BLaER1 treated with 17β-estradiol and CSF1 and Interleukin-3, amounts not matched to agents 10 nM and 100 nM (cell line): ENCODE results near the gene MARK2.

Source experiments
- H3K27ac ChIP-seq, 11 experiments: shearing (Covaris generic); formaldehyde crosslinking; 2 replicates each; pipeline ENCODE4 v1.8.1; 2022
- H3K27me3 ChIP-seq, 11 experiments: shearing (Covaris generic); formaldehyde crosslinking; 2 replicates each; pipeline ENCODE4 v1.8.1; 2022
- H3K36me3 ChIP-seq, 11 experiments: shearing (Covaris generic); formaldehyde crosslinking; 2 replicates each; pipeline ENCODE4 v1.8.1; 2022
- H3K4me1 ChIP-seq, 10 experiments: shearing (Covaris generic); formaldehyde crosslinking; 2 replicates each; pipeline ENCODE4 v1.8.1; 2022
- H3K4me2 ChIP-seq, 11 experiments: shearing (Covaris generic); formaldehyde crosslinking; 2 replicates each; pipeline ENCODE4 v1.8.1; 2022
- H3K4me3 ChIP-seq, 10 experiments: shearing (Covaris generic); formaldehyde crosslinking; 2 replicates each; pipeline ENCODE4 v1.8.1; 2022
- H3K9ac ChIP-seq, 11 experiments: shearing (Covaris generic); formaldehyde crosslinking; 2 replicates each; pipeline ENCODE4 v1.8.1; 2022
- H3K9me3 ChIP-seq, 11 experiments: shearing (Covaris generic); formaldehyde crosslinking; replicated peaks in 1 of 11; 2 replicates each; pipeline ENCODE4 v1.8.1; 2022
- H4K20me1 ChIP-seq, 11 experiments: shearing (Covaris generic); formaldehyde crosslinking; 2 replicates each; pipeline ENCODE4 v1.8.1; 2022
- Cebpa-rat ChIP-seq, 11 experiments: shearing (Covaris generic); IDR thresholded peaks; 2 replicates each; pipeline ENCODE4 v1.8.1; 2022

Gene MARK2

GRCh38 chr11:63874511-63874910 lies 35.6 kb downstream of the MARK2 start:
- H3K9me3 ChIP-seq = no peaks in the 10 kb centered on the region

GRCh38 chr11:63875506-63876065 lies 36.7 kb downstream of the MARK2 start:
- no peak for TF ChIP-seq Cebpa-rat (IDR thresholded peaks at IDR 0.05)
- Histone ChIP-seq H4K20me1 (peaks cover 89 to 99% (median 98%) of the 10 kb centered on the region in 11 experiments), H3K27ac (no peak overlapping the region), H3K4me1 (peaks cover 48 to 90% (median 67%) of the 10 kb centered on the region in 10 experiments), H3K9me3 (no peaks in the 10 kb centered on the region), H3K36me3 (peaks cover 15 to 63% (median 48%) of the 10 kb centered on the region in 11 experiments; a peak in 21 of 22 replicates), H3K27me3 (no peaks in the 10 kb centered on the region), H3K4me2 (peak overlapping the region in 3 of 11 experiments; percentile 10 to 15 (median 14); a peak in 4 of 22 replicates), H3K9ac (no peak overlapping the region), H3K4me3 (no peak overlapping the region)

More at GRCh38 chr11:63874511-63874910, 35.6 kb downstream of the MARK2 start:
- peak overlapping the region in 1 of 11 experiments; percentile 52; a peak in 1 of 22 replicates for H3K27ac ChIP-seq
- H3K4me2 ChIP-seq = peak overlapping the region in 7 of 11 experiments; percentile 6 to 99 (median 88); a peak in 12 of 22 replicates
- no peak overlapping the region for H3K4me3 ChIP-seq
- H3K27me3 ChIP-seq = no peaks in the 10 kb centered on the region
- H3K9ac ChIP-seq = 0 out of 22 replicates have a peak overlapping the region, but pooled peaks of 1 of the 11 experiments have one; percentile 25
- peaks cover 50 to 90% (median 68%) of the 10 kb centered on the region in 10 experiments for H3K4me1 ChIP-seq
- TF ChIP-seq Cebpa-rat (IDR thresholded peaks at IDR 0.05) = no peak
- H4K20me1 ChIP-seq = peaks cover 87 to 99% (median 98%) of the 10 kb centered on the region in 11 experiments
- H3K36me3 ChIP-seq = peaks cover 15 to 63% (median 47%) of the 10 kb centered on the region in 11 experiments; a peak in 21 of 22 replicates

GRCh38 chr11:63876616-63877015 lies 37.7 kb downstream of the MARK2 start:
- H3K27ac ChIP-seq = no peak overlapping the region
- no peak for TF ChIP-seq Cebpa-rat (IDR thresholded peaks at IDR 0.05)

GRCh38 chr11:63877658-63878241 lies 38.8 kb downstream of the MARK2 start:
- Histone ChIP-seq H3K4me3 (no peak overlapping the region), H3K27ac (no peak overlapping the region), H3K9me3 (no peaks in the 10 kb centered on the region), H3K27me3 (no peaks in the 10 kb centered on the region), H3K36me3 (peaks cover 15 to 75% (median 49%) of the 10 kb centered on the region in 11 experiments; a peak in 21 of 22 replicates), H3K9ac (no peak overlapping the region), H3K4me2 (peak overlapping the region in 2 of 11 experiments; percentile 25 to 81; a peak in 2 of 22 replicates), H3K4me1 (peaks cover 48 to 92% (median 68%) of the 10 kb centered on the region in 10 experiments), H4K20me1 (peaks cover 97 to 100% (median 100%) of the 10 kb centered on the region in 11 experiments)
- no peak for TF ChIP-seq Cebpa-rat (IDR thresholded peaks at IDR 0.05)

More at GRCh38 chr11:63876616-63877015, 37.7 kb downstream of the MARK2 start:
- no peak overlapping the region for H3K4me3 ChIP-seq
- no peak overlapping the region for H3K4me2 ChIP-seq
- peaks cover 94 to 100% (median 98%) of the 10 kb centered on the region in 11 experiments for H4K20me1 ChIP-seq
- H3K4me1 ChIP-seq = peaks cover 48 to 90% (median 67%) of the 10 kb centered on the region in 10 experiments
- H3K9ac ChIP-seq = no peak overlapping the region
- no peaks in the 10 kb centered on the region for H3K9me3 ChIP-seq
- no peaks in the 10 kb centered on the region for H3K27me3 ChIP-seq
- peaks cover 15 to 73% (median 49%) of the 10 kb centered on the region in 11 experiments; a peak in 21 of 22 replicates for H3K36me3 ChIP-seq

GRCh38 chr11:63879598-63880402 lies 40.9 kb downstream of the MARK2 start:
- Histone ChIP-seq H3K27ac (0 out of 22 replicates have a peak overlapping the region, but pooled peaks of 2 of the 11 experiments have one; percentile 4 to 10), H3K9ac (peak overlapping the region in 3 of 11 experiments; percentile 8 to 51 (median 23); a peak in 4 of 22 replicates), H3K4me3 (no peak overlapping the region), H3K27me3 (no peaks in the 10 kb centered on the region), H3K36me3 (peaks cover 15 to 75% (median 46%) of the 10 kb centered on the region in 11 experiments), H3K4me2 (peak overlapping the region in 7 of 11 experiments; percentile 6 to 83 (median 65); a peak in 10 of 22 replicates), H4K20me1 (peaks cover 97 to 100% (median 100%) of the 10 kb centered on the region in 11 experiments), H3K9me3 (no peaks in the 10 kb centered on the region), H3K4me1 (peaks cover 40 to 92% (median 66%) of the 10 kb centered on the region in 10 experiments)
- no peak for TF ChIP-seq Cebpa-rat (IDR thresholded peaks at IDR 0.05)

- Histone ChIP-seq H3K9me3 (no peaks in the 10 kb centered on the region), H3K4me2 (peak overlapping the region in 8 of 11 experiments; percentile 3 to 83 (median 63); a peak in 11 of 22 replicates), H3K36me3 (peaks cover 14 to 75% (median 47%) of the 10 kb centered on the region in 11 experiments), H3K4me3 (no peak overlapping the region), H3K9ac (no peak overlapping the region), H3K27me3 (no peaks in the 10 kb centered on the region), H4K20me1 (peaks cover 97 to 100% (median 100%) of the 10 kb centered on the region in 11 experiments), H3K27ac (no peak overlapping the region), H3K4me1 (peaks cover 40 to 92% (median 63%) of the 10 kb centered on the region in 10 experiments)
- TF ChIP-seq Cebpa-rat (IDR thresholded peaks at IDR 0.05) = no peak
These were observed 41.5 kb downstream of the MARK2 start for GRCh38 chr11:63880403-63880790.

- Histone ChIP-seq H3K9ac (peak overlapping the region in 1 of 11 experiments; percentile 16; a peak in 2 of 22 replicates), H3K27me3 (no peaks in the 10 kb centered on the region), H3K9me3 (no peaks in the 10 kb centered on the region), H4K20me1 (peaks cover 94 to 100% (median 100%) of the 10 kb centered on the region in 11 experiments), H3K36me3 (peaks cover 3 to 66% (median 36%) of the 10 kb centered on the region in 11 experiments; a peak in 21 of 22 replicates), H3K4me2 (peak overlapping the region; percentile 51 to 83 (median 68)), H3K4me3 (no peak overlapping the region), H3K4me1 (peaks cover 56 to 100% (median 82%) of the 10 kb centered on the region in 10 experiments), H3K27ac (peak overlapping the region in 5 of 11 experiments; percentile 17 to 53 (median 32); a peak in 7 of 22 replicates)
- TF ChIP-seq Cebpa-rat (IDR thresholded peaks at IDR 0.05) = no peak
These were observed 43.8 kb downstream of the MARK2 start for GRCh38 chr11:63882555-63883242.

GRCh38 chr11:63883791-63884190 lies 44.9 kb downstream of the MARK2 start:
- Histone ChIP-seq H3K4me2 (peak overlapping the region in 8 of 11 experiments; percentile 51 to 83 (median 69); a peak in 13 of 22 replicates), H3K4me1 (peaks cover 67 to 100% (median 93%) of the 10 kb centered on the region in 10 experiments), H3K9ac (peak overlapping the region in 2 of 11 experiments; percentile 1 to 28; a peak in 1 of 22 replicates), H3K27me3 (no peaks in the 10 kb centered on the region), H3K27ac (peak overlapping the region in 3 of 11 experiments; percentile 11 to 53 (median 28); a peak in 4 of 22 replicates), H4K20me1 (peaks cover 94 to 100% (median 98%) of the 10 kb centered on the region in 11 experiments), H3K4me3 (no peak overlapping the region), H3K36me3 (peaks cover 3 to 56% (median 27%) of the 10 kb centered on the region in 11 experiments; a peak in 21 of 22 replicates), H3K9me3 (no peaks in the 10 kb centered on the region)
- TF ChIP-seq Cebpa-rat (IDR thresholded peaks at IDR 0.05) = no peak
